OCI-LY1 (cell line): Measurements from ENCODE around the gene ASCL2.

Experiments used
- EZH2 ChIP-seq: fragments of 200-600 bp; sonication (generic), shearing (Covaris generic); IDR thresholded peaks from 2 replicates; pipeline ENCODE4 v1.8.0; 2017; ENCODE audit warnings: borderline replicate concordance, mixed run types, mild to moderate bottlenecking, antibody characterized with exemption, low read length, moderate library complexity, mixed read lengths
- TF ChIP-seq, protein P1 (sequence below): fragments of 200-600 bp; sonication (generic), shearing (Covaris generic); IDR thresholded peaks from 2 replicates; pipeline ENCODE4 v1.5.1; 2017; ENCODE audit warnings: mild to moderate bottlenecking, antibody characterized with exemption, low read length, moderate library complexity, mixed read lengths

DNA sequence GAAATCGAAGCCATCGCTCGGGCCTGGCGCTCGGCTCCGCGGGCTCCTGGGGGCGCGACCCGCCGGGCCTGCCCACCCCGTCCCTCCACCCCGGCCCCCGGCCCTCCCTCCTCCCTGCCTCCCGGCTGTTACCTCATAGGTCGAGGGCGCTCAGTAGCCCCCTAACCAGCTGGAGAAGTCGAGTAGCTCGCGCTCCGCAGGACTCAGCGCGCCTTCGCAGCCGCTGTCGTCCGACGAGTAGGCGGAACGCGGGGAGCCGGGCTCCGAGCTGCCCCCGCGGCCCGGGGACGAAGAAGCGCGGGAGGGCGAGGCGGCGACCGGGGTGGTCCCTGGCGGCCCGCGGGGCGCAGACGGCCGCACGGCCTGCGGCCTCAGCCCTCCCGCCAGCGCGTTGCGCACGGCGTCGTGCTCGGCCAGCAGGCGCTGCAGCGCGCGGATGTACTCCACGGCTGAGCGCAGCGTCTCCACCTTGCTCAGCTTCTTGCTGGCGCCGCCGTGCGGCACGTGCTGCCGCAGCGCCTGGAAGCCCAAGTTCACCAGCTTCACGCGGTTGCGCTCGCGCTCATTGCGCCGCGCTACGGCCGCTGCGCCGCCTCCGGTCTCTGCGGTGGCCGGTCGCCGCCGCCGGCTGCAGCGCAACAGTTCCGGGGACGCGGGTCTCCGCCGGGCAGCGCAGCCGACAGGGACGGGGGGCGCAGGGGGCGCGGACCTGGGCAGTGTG is 627 bp downstream of the ASCL2 start:
- TF ChIP-seq, protein P1, sequence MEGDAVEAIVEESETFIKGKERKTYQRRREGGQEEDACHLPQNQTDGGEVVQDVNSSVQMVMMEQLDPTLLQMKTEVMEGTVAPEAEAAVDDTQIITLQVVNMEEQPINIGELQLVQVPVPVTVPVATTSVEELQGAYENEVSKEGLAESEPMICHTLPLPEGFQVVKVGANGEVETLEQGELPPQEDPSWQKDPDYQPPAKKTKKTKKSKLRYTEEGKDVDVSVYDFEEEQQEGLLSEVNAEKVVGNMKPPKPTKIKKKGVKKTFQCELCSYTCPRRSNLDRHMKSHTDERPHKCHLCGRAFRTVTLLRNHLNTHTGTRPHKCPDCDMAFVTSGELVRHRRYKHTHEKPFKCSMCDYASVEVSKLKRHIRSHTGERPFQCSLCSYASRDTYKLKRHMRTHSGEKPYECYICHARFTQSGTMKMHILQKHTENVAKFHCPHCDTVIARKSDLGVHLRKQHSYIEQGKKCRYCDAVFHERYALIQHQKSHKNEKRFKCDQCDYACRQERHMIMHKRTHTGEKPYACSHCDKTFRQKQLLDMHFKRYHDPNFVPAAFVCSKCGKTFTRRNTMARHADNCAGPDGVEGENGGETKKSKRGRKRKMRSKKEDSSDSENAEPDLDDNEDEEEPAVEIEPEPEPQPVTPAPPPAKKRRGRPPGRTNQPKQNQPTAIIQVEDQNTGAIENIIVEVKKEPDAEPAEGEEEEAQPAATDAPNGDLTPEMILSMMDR, result no peak
- no peak for TF ChIP-seq EZH2
